ENCODE results near the gene IGF2BP1.

DNA sequence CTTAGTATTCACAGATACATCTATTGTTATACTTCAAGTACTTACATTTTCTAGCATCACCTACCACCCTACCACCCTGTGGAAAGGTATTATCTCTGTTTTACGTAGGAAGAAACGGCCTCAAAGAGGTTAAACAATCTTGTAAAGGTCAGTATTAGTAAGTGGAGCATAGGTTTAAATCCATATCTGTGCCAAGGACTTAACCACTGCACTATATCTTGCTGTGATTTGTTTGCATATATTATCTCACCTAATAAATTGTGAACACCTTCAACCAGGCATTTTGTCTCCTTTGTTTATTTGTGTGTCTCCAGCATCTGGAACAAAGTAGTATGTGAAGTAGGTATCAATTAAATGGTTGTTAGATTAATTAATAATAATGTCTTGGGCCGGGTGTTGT lies 27.3 kb downstream of the IGF2BP1 start:
- TF ChIP-seq, protein P1, sequence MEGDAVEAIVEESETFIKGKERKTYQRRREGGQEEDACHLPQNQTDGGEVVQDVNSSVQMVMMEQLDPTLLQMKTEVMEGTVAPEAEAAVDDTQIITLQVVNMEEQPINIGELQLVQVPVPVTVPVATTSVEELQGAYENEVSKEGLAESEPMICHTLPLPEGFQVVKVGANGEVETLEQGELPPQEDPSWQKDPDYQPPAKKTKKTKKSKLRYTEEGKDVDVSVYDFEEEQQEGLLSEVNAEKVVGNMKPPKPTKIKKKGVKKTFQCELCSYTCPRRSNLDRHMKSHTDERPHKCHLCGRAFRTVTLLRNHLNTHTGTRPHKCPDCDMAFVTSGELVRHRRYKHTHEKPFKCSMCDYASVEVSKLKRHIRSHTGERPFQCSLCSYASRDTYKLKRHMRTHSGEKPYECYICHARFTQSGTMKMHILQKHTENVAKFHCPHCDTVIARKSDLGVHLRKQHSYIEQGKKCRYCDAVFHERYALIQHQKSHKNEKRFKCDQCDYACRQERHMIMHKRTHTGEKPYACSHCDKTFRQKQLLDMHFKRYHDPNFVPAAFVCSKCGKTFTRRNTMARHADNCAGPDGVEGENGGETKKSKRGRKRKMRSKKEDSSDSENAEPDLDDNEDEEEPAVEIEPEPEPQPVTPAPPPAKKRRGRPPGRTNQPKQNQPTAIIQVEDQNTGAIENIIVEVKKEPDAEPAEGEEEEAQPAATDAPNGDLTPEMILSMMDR (IDR thresholded peaks at IDR 0.05; ENCODE audit: insufficient read depth, low read length), result no peak
- no peak for TF ChIP-seq POLR2AphosphoS5 (IDR thresholded peaks at IDR 0.05; ENCODE audit: low read depth)
- TF ChIP-seq SPI1 (IDR thresholded peaks at IDR 0.05; ENCODE audit: borderline replicate concordance, low read depth), result no peak

Data from HL-60 (cell line).